ENCODE data around the gene RIT2. TPM values are rescaled to one million over a fixed set of nuclear protein-coding genes. Genes with fewer than 3 reads are reported as not detected.

The RIT2 gene
- total RNA-seq, 1 experiment from 2014 or later: 1.5 TPM

DNA sequence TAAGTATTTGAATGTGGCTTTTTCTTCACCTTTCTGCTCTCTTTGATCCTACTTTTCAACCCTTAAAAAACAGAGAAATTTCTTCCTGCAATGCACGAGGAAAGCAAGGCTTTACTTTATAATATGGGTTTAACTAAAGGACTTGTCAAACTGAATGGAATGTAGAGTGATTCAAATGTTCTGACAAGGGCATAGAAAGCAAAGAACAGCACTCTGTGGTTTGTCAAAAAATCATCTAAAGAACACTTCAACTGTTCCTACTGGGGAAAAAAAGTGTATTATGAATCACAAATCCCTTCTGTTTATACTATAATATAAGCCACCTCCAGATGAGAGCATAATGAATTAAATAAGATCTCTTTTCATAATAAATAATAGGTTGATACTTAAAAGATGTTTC lies 45.0 kb upstream of the RIT2 start (continued):
- TF ChIP-seq ZNF416 (CRISPR knock-in tag; IDR thresholded peaks at IDR 0.05) (no peak), ATF6 (CRISPR knock-in tag; IDR thresholded peaks at IDR 0.05) (no peak), FOXK1 (CRISPR knock-in tag; IDR thresholded peaks at IDR 0.05) (no peak), ZNF512 (CRISPR knock-in tag; IDR thresholded peaks at IDR 0.05; ENCODE audit: borderline replicate concordance) (no peak)

DNA sequence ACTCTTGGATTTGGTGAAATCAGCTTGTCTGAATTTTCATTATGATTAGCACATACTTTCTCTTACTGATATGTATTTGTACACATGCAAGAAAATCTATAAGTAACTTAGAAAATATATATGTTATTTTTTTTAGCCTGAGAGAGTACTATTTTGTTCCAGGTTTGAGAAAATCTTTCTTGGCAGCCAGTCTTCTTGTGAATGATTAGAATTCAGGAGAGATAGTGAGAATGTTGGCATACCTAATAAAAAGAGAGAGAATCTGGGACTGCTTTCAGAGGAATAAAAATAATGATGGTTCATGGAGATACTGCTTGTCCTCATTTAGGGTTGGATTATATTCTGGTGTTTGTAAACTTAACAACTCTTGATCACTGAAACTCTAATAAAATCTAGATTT lies 44.4 kb upstream of the RIT2 start:
- TF ChIP-seq NR2C2 (CRISPR knock-in tag; IDR thresholded peaks at IDR 0.05) (no peak), USF2 (CRISPR knock-in tag; IDR thresholded peaks at IDR 0.05) (no peak), CBFB (CRISPR knock-in tag; IDR thresholded peaks at IDR 0.05; ENCODE audit: low read depth) (no peak), NR3C1 (CRISPR knock-in tag; conservative IDR thresholded peaks at IDR 0.05; ENCODE audit: low read depth) (no peak), FOXK1 (CRISPR knock-in tag; IDR thresholded peaks at IDR 0.05) (no peak), ZNF396 (CRISPR knock-in tag; IDR thresholded peaks at IDR 0.05; ENCODE audit: borderline replicate concordance) (no peak), MXD4 (CRISPR knock-in tag; IDR thresholded peaks at IDR 0.05; ENCODE audit: borderline replicate concordance) (no peak), GRHL2 (CRISPR knock-in tag; IDR thresholded peaks at IDR 0.05; ENCODE audit: insufficient replicate concordance, severe bottlenecking) (no peak), STAT6 (CRISPR knock-in tag; conservative IDR thresholded peaks at IDR 0.05; ENCODE audit: low read depth) (no peak)
- TF ChIP-seq, protein P1, sequence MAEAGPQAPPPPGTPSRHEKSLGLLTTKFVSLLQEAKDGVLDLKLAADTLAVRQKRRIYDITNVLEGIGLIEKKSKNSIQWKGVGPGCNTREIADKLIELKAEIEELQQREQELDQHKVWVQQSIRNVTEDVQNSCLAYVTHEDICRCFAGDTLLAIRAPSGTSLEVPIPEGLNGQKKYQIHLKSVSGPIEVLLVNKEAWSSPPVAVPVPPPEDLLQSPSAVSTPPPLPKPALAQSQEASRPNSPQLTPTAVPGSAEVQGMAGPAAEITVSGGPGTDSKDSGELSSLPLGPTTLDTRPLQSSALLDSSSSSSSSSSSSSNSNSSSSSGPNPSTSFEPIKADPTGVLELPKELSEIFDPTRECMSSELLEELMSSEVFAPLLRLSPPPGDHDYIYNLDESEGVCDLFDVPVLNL (CRISPR knock-in tag; IDR thresholded peaks at IDR 0.05; ENCODE audit: borderline replicate concordance, low read depth): no peak
- Mint-ChIP-seq H3K36me3 (peaks cover 33% of the 10 kb centered on the region), H3K27me3 (ENCODE audit: low read depth) (peaks cover 3% of the 10 kb centered on the region; the same call in 1 of the 2 replicates), H3K9me3 (peaks cover 30% of the 10 kb centered on the region), H3K4me3 (no peak overlapping the region), H3K27ac (no peak overlapping the region), H3K4me1 (peaks cover 28% of the 10 kb centered on the region)
- ChIA-PET CTCF (no interaction called here), POLR2A (no interaction called here)
- no peak for DNase-seq (ENCODE audit: low spot score)
- ATAC-seq: no peak

DNA sequence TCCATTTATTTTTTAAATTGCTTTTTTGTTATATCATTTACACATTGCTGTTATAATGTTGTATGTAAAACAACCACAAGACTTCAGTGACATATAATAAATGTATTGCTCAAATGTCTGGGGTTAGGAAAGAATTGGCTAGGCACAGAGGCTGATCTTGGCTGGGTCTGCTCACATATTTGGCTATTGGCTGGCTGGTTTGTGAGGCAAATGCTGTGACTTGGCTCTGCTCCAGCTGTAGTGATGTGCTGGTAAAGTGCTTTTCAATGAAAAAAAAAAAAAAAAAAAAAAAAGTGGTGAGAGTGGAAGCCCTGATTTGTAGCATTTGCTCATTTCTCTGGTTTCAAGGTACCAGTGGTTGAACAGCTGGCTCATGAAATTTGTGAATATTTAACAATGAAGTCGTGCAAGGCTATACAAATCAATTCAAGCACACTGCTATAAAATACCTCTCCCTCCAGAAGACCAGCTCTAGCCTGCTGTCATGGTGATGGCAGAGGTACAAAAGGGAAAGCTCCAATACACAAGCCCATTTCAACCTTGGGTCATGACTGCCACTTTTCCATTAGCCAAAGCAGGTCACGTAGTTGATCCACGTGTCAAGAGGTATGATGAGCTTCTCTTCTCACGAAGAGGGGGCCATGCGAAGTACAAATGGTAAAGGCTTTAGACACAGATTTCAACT lies 43.7 kb upstream of the RIT2 start:
- peaks cover 3% of the 10 kb centered on the region; the same call in 1 of the 2 replicates for H3K27me3 Mint-ChIP-seq (ENCODE audit: low read depth)
- POLR2A ChIA-PET: interaction anchor here (0.6 kb wide), 1 partner anchor 11 kb away, joined by 5 read pairs; no protein-coding TSS in a partner anchor
- TF ChIP-seq NFE2L1 (CRISPR knock-in tag; IDR thresholded peaks at IDR 0.05): no peak
- TF ChIP-seq JUN (CRISPR knock-in tag; IDR thresholded peaks at IDR 0.05): no peak
- TF ChIP-seq, protein P2, sequence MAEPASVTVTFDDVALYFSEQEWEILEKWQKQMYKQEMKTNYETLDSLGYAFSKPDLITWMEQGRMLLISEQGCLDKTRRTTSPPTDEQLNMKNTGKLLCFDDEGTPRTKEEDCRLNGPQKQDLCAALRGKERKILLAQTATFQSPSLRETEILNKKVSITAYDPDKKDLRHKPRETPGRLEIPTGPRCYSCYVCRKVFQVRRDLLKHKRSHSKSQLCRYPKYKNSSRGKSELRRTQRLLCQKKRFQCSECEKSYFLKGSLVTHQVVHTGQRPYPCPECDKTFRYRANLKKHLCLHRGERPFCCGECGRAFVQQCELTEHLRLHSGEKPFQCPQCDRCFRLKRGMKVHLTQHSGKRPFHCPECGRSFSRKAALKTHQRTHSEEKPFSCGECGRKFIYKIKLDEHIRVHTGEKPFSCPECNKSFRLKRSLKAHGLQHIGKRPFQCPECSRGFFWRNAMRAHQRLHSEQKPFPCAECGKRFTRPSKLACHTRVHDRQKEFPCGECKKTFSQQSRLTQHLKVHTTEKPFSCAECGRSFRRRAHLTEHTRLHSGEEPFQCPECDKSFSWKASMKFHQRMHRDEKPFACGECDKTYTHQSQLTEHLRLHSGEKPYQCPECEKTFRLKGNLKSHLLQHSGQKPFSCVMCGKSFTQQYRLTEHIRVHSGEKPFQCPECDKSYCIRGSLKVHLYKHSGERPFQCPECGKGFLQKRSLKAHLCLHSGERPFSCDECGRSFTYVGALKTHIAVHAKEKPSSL (CRISPR knock-in tag; conservative IDR thresholded peaks at IDR 0.05): no peak
- TF ChIP-seq CREM (CRISPR knock-in tag; IDR thresholded peaks at IDR 0.05): no peak
- TF ChIP-seq KAT7 (CRISPR knock-in tag; IDR thresholded peaks at IDR 0.05; ENCODE audit: borderline replicate concordance): no peak
- TF ChIP-seq ZNF317 (CRISPR knock-in tag; IDR thresholded peaks at IDR 0.05; ENCODE audit: borderline replicate concordance, low read depth): no peak
- CTCF ChIA-PET: interaction anchor here (0.7 kb wide), 1 partner anchor 152 kb away, joined by 3 read pairs; no protein-coding TSS in a partner anchor
- H3K4me1 Mint-ChIP-seq: peaks cover 28% of the 10 kb centered on the region
- DNase-seq (ENCODE audit: low spot score): no peak
- H3K9me3 Mint-ChIP-seq: peaks cover 28% of the 10 kb centered on the region
- ATAC-seq: no peak
- no peak overlapping the region for H3K4me3 Mint-ChIP-seq
- H3K36me3 Mint-ChIP-seq: peaks cover 27% of the 10 kb centered on the region
- H3K27ac Mint-ChIP-seq: no peak overlapping the region

Data from WTC11 (cell line).